Keratinocyte (primary cell): ENCODE results near the gene GGCX. TPM values are rescaled to one million over a fixed set of nuclear protein-coding genes. Genes with fewer than 3 reads are reported as not detected.

ENCODE experiments used
- DNase-seq: peaks from one replicate; pipeline ENCODE4 v3.0.0-alpha.2; 2011; ENCODE audit warnings: low read depth, missing footprints, low spot score
- FAIRE-seq: peaks from 2 replicates; lab custom pipeline; 2011; peaks lifted over from hg19 to GRCh38; lab: Jason Lieb, UNC
- H2AFZ ChIP-seq: 2 replicates; pipeline ENCODE4 v1.6.0; 2012; ENCODE audit warnings: low read length, control low read depth, inconsistent platforms; ENCODE audit not compliant: control insufficient read depth
- H3K27ac ChIP-seq: 2 replicates; pipeline ENCODE4 v1.5.1; 2011; ENCODE audit warnings: low read length; ENCODE audit not compliant: control insufficient read depth, insufficient read depth
- H3K27me3 ChIP-seq: 3 replicates; pipeline ENCODE4 v1.6.0; 2011; ENCODE audit warnings: low read length; ENCODE audit not compliant: control insufficient read depth, insufficient read depth; ENCODE audit errors: extremely low read depth
- H3K36me3 ChIP-seq, 2 experiments: 2 replicates in 1 of 2; 3 replicates in 1 of 2; pipeline ENCODE4 v1.5.1; 2011; ENCODE audit warnings: low read length in 2 of 2, mild to moderate bottlenecking in 1 of 2; ENCODE audit not compliant: control insufficient read depth in 2 of 2, insufficient read depth in 2 of 2; ENCODE audit errors: extremely low read depth in 1 of 2
- H3K4me1 ChIP-seq: 3 replicates; pipeline ENCODE4 v1.5.1; 2011; ENCODE audit warnings: low read length; ENCODE audit not compliant: control insufficient read depth, insufficient read depth; ENCODE audit errors: extremely low read depth
- H3K4me2 ChIP-seq: 3 replicates; pipeline ENCODE4 v1.6.0; 2011; ENCODE audit warnings: low read depth, low read length; ENCODE audit not compliant: control insufficient read depth, insufficient read depth; ENCODE audit errors: extremely low read depth
- H3K4me3 ChIP-seq, 3 experiments: fragments of 200-600 bp in 1 of 3; sonication (generic) in 1 of 3; 2 replicates in 2 of 3; 3 replicates in 1 of 3; pipeline ENCODE4 v1.5.1; 2011 to 2016; ENCODE audit warnings: low read length in 3 of 3, mild to moderate bottlenecking in 3 of 3, control low read depth in 2 of 3, inconsistent platforms in 1 of 3, low read depth in 1 of 3, mixed read lengths in 1 of 3, mixed run types in 1 of 3, moderate library complexity in 1 of 3; ENCODE audit not compliant: control insufficient read depth in 2 of 3, insufficient read depth in 2 of 3; ENCODE audit errors: extremely low read depth in 1 of 3
- H3K79me2 ChIP-seq: 2 replicates; pipeline ENCODE4 v1.6.0; 2012; ENCODE audit warnings: low read length; ENCODE audit not compliant: control insufficient read depth, insufficient read depth
- H3K9ac ChIP-seq: 3 replicates; pipeline ENCODE4 v1.6.0; 2011; ENCODE audit warnings: low read length; ENCODE audit not compliant: control insufficient read depth, insufficient read depth; ENCODE audit errors: extremely low read depth
- H3K9me1 ChIP-seq: 3 replicates; pipeline ENCODE4 v1.6.0; 2011; ENCODE audit warnings: low read length; ENCODE audit not compliant: control insufficient read depth, insufficient read depth; ENCODE audit errors: extremely low read depth
- H3K9me3 ChIP-seq: 2 replicates; pipeline ENCODE4 v1.5.1; 2012; ENCODE audit warnings: low read depth, low read length; ENCODE audit not compliant: control insufficient read depth
- H4K20me1 ChIP-seq: 3 replicates; pipeline ENCODE4 v1.6.0; 2011; ENCODE audit warnings: low read length; ENCODE audit not compliant: control insufficient read depth, insufficient read depth; ENCODE audit errors: extremely low read depth
- EZH2 ChIP-seq: IDR thresholded peaks from one replicate; pipeline ENCODE4 v1.6.1; 2012; ENCODE audit warnings: inconsistent platforms, mild to moderate bottlenecking, low read length, moderate library complexity
- dilution Hi-C: fragments of 300-500 bp; cut with MboI; formaldehyde crosslinking; loops from one replicate; pipeline ENCODE4 v1.7.0; 2020; ENCODE audit warnings: low sequenced_read_pairs; ENCODE audit not compliant: extremely low pct_ligation_motif_present
- polyA plus RNA-seq, 5 experiments: library from polyadenylated mRNA; depleted of rRNA in 3 of 5; stranded (reverse) in 3 of 5; stranded (forward) in 1 of 5; unstranded in 1 of 5; fragments of >200 nt; gene quantifications; 1 replicate in 1 of 5; 2 replicates in 3 of 5; 3 replicates in 1 of 5; pipeline versions ENCODE4 v1.2.1 to v1.2.3, GENCODE V29; 2011 to 2012; ENCODE audit warnings: missing spikeins in 2 of 5, low read depth in 1 of 5, low replicate concordance in 1 of 5
- TF ChIP-seq, protein P1 (sequence below), 3 experiments: IDR thresholded peaks in 1 of 3; conservative IDR thresholded peaks in 1 of 3; optimal IDR thresholded peaks in 1 of 3; 2 replicates in 2 of 3; 3 replicates in 1 of 3; pipeline versions ENCODE3 to v1.5.1; 2011; ENCODE audit warnings: low read length in 3 of 3, mild to moderate bottlenecking in 3 of 3, moderate library complexity in 2 of 3, control low read depth in 1 of 3, inconsistent platforms in 1 of 3; ENCODE audit not compliant: insufficient read depth in 2 of 3; ENCODE audit errors: extremely low read depth in 1 of 3

GGCX gene
- polyA plus RNA-seq, 1 donor (not counting 4 experiments of a cell fraction or from before 2014, with no cell fraction given), result 34.3 TPM

DNA sequence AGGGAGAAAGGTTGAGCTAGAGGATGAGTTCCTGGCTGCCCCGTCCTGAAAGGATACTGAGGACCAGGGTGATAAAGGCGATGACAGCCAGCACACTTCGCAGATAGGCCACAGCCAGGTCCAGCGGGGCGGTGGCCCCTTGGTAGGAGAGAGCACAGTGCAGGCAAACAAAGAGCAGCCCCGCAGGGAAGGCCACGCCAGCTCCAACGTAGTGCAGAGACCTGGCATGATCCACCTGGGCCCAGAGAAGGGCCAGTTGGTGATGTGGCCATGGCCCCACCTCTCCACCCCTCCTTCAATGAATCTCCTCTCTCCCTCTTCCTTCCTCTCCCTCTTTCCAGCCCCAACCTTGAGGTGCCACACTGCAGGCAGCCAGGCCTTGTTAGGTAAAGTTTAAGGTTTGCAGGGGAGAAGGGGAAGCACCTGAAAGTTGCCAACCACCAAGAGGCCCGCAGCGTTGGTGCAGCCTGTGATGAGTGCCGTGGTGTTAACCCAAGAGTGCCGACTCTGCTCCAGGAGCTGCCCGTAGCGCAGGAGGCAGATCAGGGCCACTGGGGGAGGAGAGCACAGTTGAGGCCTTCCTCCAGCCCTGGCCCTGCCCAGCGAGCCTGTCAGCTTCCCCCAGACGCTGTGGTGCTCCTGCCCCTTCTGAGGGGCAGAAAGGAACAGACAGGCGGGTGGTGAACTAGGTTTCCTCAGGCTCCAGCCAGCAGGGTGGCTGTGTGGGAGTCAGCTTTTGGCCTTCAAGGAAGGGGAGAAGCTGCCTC, 38.4 kb upstream of the GGCX start:
- no peak overlapping the region for H3K9ac ChIP-seq
- H3K4me2 ChIP-seq, result no peak overlapping the region
- H3K36me3 ChIP-seq, result peaks cover 7 to 26% of the 10 kb centered on the region in 2 experiments
- TF ChIP-seq, protein P1, sequence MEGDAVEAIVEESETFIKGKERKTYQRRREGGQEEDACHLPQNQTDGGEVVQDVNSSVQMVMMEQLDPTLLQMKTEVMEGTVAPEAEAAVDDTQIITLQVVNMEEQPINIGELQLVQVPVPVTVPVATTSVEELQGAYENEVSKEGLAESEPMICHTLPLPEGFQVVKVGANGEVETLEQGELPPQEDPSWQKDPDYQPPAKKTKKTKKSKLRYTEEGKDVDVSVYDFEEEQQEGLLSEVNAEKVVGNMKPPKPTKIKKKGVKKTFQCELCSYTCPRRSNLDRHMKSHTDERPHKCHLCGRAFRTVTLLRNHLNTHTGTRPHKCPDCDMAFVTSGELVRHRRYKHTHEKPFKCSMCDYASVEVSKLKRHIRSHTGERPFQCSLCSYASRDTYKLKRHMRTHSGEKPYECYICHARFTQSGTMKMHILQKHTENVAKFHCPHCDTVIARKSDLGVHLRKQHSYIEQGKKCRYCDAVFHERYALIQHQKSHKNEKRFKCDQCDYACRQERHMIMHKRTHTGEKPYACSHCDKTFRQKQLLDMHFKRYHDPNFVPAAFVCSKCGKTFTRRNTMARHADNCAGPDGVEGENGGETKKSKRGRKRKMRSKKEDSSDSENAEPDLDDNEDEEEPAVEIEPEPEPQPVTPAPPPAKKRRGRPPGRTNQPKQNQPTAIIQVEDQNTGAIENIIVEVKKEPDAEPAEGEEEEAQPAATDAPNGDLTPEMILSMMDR (optimal IDR thresholded peaks at IDR 0.05 in 1 of 3, IDR thresholded peaks at IDR 0.05 in 1 of 3, conservative IDR thresholded peaks at IDR 0.05 in 1 of 3; ENCODE audit: extremely low read depth in 1 of 3, insufficient read depth in 2 of 3, low read length in 3 of 3), result no peak
- no peak for TF ChIP-seq EZH2
- DNase-seq, result no peak
- dilution Hi-C loops, result no loop called here
- H3K4me1 ChIP-seq, result peaks cover 21% of the 10 kb centered on the region
- H3K27me3 ChIP-seq, result no peaks in the 10 kb centered on the region
- peaks cover 2% of the 10 kb centered on the region for H3K9me1 ChIP-seq
- peaks cover 21% of the 10 kb centered on the region for H3K79me2 ChIP-seq
- no peaks in the 10 kb centered on the region for H3K9me3 ChIP-seq
- H3K4me3 ChIP-seq, result no peak overlapping the region
- H2AFZ ChIP-seq, result no peak overlapping the region
- FAIRE-seq, result no peak
- H4K20me1 ChIP-seq, result no peaks in the 10 kb centered on the region
- H3K27ac ChIP-seq, result no peak overlapping the region

DNA sequence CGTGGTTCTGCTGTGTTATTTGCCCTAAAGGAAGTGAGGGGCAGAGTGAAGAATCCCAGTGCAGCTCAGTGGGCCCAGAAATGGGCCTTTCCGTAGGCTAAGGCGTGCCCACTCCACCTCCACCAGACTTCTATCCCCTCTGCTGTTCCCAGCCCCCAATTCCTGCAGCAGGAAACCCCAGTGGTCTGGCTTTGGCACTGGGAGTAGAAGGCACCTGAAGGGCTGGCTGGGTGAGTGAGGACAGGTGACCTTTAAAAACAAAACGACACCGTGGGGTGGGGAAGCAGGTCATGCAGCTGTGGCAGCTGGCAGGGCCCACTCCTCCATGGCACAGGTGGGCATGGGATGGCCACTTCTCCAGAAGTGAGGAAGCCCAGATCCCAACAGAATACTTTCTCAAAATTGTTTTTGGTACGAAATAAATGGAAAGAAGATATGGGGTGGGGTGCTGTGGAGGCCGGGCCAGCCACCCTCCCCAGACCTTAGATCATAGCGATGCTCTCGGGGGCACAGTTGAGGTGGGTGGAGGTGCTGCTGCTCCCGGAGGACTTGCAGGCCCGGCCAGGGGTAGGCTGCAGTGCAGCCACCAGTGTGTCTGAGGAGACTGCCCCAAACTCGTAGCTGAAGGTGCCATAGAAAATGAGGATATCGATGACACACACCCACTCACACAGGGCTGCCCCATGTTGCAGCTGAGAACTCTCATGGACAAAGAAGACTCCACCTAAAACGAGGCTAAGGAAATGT, 37.5 kb upstream of the GGCX start:
- Histone ChIP-seq H3K9ac (no peak overlapping the region), H2AFZ (no peak overlapping the region), H3K9me3 (no peaks in the 10 kb centered on the region), H3K9me1 (peaks cover under 1% of the 10 kb centered on the region), H3K27ac (no peak overlapping the region), H3K4me3 (no peak overlapping the region), H3K79me2 (peaks cover 19% of the 10 kb centered on the region), H3K36me3 (peaks cover 7 to 26% of the 10 kb centered on the region in 2 experiments), H3K27me3 (no peaks in the 10 kb centered on the region), H3K4me2 (no peak overlapping the region), H4K20me1 (no peaks in the 10 kb centered on the region), H3K4me1 (peaks cover 17% of the 10 kb centered on the region)
- FAIRE-seq, result no peak
- no peak for DNase-seq
- TF ChIP-seq EZH2, result no peak
- TF ChIP-seq, protein P1 (optimal IDR thresholded peaks at IDR 0.05 in 1 of 3, IDR thresholded peaks at IDR 0.05 in 1 of 3, conservative IDR thresholded peaks at IDR 0.05 in 1 of 3; ENCODE audit: extremely low read depth in 1 of 3, insufficient read depth in 2 of 3, low read length in 3 of 3), result no peak
- dilution Hi-C loops, result no loop called here
